HG03442 (cell line): ENCODE measurements around the gene CSNK2A1.

Source experiments
- ATAC-seq: cut with Tn5 transposase; IDR thresholded peaks from one replicate; pipeline ENCODE4 v1.9.1; 2021; ENCODE audit warnings: mild to moderate bottlenecking, moderate library complexity; ENCODE audit not compliant: unreplicated experiment

CSNK2A1 gene

GRCh38 chr20:568097-568652 is 24.6 kb upstream of the CSNK2A1 start:
- no peak for ATAC-seq

- no peak for ATAC-seq
Observed at GRCh38 chr20:564192-564591, 20.6 kb upstream of the CSNK2A1 start.

- ATAC-seq: no peak
Observed at GRCh38 chr20:563187-563586, 19.6 kb upstream of the CSNK2A1 start.

DNA sequence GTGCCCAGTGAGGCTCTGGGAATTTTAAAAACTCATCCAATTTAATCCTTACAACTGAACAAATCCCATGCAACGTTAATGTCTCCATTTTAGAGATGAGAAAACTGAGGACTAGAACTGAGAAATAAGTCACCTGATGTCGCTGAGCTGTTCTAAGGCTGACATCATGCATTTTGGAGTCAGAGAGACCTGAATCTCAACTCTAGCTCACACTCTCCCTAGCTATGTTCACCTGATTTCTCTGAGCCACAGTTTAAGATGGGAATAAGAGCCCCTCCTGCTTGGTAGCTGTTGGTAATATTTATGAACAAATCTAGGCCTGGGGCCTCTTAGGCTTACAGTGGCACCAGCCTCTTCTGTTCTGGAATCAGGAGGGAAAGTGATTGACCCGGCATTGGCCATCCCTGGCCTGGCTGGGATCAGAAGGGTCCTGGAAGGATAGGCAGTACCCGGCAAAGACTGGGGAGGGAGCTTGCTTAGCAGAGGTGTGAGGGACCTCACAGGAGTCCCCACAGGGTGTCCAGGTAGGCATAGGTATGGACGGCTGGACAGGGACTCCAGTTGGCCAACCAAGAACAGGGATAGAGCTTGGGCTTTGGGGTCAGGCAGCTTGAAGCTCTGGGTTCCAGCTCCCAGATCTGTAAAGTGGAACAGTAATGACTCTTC is 18.8 kb upstream of the CSNK2A1 start:
- no peak for ATAC-seq

DNA sequence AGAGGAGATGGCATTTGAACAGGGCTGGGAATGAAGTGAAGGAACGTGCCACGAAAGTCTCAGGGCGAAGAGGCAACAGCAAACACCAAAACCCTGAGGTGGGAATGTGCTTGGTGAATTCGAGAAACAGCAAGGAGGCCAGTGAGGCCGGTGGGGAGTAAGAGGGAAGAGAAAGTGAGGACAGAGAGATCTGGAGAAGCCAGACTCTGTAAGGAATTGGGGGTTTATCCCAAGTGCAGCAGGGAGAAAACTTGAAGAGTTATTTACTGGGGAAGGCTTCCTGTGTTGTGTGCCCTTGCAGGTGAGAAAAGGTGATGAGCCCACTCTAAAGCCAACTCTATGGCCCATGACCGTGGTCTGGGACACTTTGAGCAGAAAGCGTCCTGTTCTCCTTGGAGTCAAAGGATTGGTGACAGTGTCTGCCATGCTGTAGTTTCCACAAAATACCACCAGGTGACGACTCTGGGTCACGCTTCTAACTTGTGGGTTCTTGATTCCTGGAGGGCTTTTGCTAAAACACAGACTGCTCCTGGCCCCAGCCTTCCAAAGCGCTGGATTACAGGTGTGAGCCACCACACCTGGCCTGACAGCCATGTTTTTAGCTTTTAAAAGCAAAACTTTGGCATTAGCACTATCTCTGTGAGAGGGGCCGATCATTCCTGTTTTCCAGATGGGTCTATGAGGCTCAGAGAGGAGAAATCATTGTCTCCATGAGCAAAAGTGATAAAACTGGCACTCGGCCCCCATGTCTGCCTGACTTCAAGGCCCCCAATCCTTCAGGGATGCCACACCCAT is 18.0 kb upstream of the CSNK2A1 start:
- ATAC-seq: peak; percentile 58

GRCh38 chr20:560680-561079 is 17.1 kb upstream of the CSNK2A1 start:
- no peak for ATAC-seq

DNA sequence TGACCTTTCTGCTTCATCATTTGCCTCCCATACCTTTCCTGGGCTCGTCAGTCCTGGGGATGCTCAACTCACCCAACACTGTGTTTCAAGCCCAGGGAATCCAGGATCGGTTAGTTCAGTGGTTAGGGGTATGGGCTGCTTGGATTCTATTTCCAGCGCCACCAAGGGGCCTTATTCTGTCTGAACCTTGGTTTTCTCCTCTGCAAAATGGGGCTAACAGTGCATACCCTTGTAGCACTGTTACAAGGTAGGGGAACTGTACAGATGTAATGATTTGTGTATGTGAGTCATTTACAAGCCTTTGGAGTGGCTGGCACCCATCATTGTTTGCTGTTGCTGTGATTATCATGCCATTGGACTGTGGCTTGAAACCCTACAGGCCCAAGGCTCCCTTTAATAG is 14.5 kb upstream of the CSNK2A1 start:
- no peak for ATAC-seq

DNA sequence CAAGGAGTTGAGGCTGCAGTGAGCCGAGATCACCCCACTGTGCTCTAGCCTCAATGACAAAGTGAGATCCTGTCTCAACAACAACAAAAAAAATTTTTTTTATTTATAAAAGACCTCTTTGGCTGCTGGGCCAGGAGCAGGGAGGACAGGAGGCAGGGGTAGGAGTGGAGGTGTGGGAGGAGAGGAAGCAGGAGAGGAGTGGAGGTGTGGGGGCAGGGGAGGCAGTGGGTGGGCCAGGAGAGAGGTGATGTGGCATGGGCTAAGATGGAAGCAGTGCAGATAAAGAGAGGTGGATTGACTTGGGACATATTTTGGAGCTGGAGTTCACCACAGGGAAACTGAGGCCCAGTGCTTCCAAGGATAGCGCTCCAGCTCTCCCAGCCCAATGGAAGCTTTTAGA is 13.4 kb upstream of the CSNK2A1 start:
- ATAC-seq: no peak

DNA sequence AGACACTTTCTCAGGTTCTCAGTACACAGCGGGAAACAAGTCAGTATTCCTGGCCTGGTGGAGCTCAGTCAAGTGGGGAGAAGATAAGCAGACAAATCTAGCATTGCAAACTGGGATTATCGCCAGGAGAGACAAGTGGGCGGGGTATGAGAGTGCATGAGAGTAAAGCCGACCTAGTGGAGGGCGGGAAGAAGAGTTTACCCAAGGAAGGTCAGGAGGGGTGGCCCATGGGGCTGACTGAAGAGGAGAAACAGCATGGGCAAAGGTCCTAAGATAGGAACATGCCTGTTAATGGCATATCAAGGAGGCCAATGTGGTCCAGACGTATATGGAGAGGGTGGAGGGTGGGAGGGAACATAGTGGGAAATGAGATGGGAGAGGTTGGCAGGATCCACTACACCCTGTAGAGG is 12.4 kb upstream of the CSNK2A1 start:
- no peak for ATAC-seq

DNA sequence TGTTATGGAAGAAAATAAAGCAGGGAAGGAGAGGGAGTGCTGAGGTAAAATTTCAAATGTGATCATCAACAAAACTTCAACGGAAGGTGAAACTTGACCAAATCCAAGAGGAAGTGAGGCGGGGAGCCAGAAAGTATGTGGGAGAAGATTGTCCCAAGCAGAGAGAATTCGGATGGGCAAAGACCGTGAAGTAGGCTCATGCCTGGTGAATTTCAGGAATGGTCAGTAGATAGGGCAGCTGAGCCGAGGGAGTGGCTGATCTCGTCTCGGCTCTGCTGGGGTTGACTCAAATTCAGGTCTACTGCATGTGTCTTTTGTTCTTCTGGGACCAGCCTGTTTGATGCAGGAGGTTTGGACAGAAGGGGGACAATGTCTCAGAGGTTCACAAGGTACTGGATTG is 7.0 kb upstream of the CSNK2A1 start:
- ATAC-seq: no peak

DNA sequence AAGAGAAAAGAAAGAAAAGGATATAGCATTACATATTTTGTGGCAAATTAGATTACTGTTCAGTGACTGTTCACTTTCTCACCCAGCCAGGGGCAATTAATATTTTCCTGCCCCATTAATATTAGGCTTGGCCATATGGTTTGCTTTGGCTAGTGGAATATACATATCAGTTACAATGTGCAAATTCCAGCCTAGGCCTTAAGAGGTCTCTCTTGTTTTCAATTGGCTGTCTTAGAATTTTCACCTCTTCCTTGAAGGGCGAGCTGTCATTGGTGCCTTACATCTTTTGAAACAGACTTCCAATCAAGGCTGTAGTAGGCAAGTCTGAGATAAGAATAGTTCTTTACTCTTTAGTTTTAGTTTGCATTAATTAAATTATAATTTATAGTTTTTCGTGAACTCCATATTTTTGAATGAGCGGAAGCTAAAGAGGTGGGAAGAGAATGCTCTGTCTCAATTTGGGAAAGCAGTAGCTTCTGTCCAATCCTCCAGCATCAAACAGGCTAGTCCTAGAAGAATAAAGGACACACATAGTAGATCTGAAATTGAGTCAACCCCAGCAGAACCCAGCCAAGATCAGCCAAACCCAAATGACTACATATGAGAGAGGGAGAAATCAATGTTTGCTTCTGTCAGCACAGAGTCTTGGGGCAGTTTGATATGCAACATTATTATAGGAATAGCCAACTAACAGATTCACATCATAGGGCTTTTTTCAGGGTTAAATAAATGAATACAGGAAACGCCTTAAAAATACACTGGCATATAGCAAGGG is 6.3 kb upstream of the CSNK2A1 start:
- ATAC-seq: no peak

- no peak for ATAC-seq
Observed at GRCh38 chr20:548906-549305, 5.3 kb upstream of the CSNK2A1 start.

- ATAC-seq: no peak
Observed at GRCh38 chr20:547394-547793, 3.8 kb upstream of the CSNK2A1 start.

DNA sequence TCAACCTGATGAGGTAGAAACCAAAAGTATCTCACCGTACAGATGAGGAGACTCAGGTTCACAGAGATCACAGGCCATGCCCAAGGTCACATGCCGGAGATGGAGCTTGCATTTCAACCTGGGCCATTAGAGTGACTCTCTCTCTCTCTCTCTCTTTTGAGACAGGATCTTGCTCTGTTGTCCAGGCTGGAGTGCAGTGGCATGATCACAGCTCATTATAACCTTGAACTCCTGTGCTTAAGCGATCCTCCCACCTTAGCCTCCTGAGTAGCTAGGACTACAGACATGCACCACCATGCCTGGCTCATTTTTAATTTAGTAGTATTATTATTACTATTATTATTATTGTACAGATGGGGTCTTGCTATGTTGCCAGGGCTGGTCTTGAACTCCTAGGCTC is 2.8 kb upstream of the CSNK2A1 start:
- no peak for ATAC-seq

- no peak for ATAC-seq
Observed at GRCh38 chr20:544153-544725, 649 bp upstream of the CSNK2A1 start.

DNA sequence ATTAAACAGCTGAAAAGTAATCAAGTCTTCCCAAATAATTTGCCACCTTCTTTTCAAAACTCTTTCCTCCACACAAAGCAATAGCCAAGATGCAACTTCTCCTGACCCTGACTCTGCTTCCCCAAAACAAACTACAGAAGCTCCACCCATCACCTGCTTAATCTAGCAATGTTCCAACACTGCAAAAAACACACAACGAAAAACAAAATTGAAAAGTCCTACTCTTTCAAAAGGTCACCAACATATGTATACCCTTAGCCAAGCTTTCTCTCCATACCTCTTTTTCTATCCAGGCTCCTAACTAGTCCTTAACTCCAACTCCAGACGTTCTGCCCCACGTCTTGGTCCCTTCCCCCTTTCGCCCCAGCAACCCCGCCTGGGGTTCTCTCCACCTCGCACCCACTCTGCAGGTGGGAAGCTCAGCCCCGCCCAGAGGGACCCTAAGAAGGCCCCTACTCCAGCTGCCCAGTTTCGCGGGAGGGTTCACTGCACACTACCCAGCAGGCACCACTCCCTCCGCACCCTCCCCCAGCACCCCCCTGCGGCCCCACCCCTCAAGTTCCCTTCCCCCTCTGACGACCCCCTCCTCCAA is 717 bp downstream of the CSNK2A1 start:
- peak; percentile 17 for ATAC-seq

DNA sequence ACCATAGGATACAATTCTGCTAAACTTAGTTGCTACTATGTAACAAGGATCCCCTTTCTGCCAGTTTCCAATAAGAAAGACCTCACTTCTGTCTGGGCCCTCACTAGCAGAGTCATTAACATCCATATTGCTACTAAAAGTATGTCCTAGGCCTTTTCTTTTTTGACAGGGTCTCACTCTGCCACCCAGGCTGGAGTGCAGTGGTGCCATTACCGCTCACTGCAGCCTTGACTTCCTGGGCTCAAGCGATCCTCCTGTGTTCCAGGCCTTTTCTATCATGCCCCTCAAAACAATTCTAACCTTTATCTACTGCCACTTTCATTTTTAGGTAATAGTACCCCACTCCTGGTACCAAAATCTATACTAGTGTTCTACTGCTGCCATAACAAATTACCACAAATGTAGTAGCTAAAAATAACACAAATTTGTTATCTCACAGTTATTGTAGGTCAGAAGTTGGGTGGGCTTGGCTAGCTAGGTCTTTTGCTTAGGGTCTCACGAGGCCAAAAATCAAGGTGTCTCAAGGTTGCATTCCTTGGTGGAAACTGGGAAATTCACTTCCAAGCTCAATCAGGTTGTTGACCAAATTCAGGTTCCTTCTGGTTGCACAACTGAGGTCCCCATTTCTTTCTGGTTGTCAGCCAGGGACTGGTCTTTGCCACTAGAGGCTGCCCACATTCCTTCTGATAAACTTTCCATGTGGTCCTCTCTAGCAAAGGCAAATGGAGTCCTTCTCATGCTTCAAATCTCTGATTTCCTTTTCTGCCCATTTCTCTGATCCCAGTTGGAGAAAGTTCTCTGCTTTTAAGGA is 3.0 kb downstream of the CSNK2A1 start:
- ATAC-seq: no peak

DNA sequence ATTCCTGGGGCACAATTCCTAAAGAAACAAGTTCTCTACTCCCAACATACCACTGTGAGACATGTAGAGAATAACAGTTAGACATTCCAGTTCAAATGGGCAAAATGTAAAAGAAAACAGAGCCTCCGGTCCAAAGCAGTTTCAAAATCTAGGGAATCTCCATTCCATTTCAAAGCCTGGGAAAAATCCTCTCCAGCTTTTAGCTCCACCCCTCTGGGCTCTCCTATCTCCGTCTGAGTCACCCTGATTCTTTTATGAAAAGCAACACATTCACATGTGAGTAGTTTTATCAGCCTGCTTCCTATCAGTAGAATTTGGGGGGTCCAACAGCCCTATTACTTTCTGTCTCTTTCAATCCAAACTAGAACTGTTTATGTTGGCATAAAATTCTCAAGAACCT is 3.7 kb downstream of the CSNK2A1 start:
- no peak for ATAC-seq

DNA sequence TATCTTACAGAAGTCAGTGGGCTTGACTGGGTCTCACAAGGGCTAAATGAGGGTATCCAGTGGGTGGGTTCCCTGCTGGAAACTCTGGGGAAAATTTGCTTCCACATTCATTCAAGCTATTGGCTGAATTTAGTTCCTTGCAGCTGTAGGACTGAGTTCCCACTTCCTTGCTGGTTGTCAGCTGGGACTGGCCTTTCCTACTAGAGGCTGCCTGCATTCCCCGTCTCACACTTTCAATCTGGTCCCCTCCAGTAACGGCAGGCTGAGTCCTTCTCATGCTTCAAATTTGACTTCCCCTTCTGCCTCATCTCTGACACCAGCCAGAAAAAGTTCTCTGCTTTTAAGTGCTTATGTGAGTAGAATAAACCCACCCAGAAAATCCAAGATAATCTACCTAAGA is 4.4 kb downstream of the CSNK2A1 start:
- no peak for ATAC-seq

DNA sequence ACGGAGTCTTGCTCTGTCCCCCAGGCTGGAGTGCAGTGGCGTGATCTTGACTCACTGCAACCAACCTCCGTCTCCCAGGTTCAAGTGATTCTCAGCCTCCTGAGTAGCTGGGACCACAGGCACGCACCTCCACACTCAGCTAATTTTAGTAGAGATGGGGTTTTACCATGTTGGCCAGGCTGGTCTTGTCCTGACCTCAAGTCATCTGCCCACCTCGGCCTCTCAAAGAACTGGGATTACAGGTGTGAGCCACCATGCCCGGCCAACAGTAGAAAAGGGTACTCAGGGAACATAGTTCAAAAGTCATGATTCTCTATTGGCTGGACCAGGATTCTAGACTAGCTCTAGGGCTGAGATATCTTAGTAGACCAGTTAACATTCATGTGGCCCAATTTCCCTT is 5.6 kb downstream of the CSNK2A1 start:
- no peak for ATAC-seq
